Stimulated activated CD4-positive, alpha-beta T cell treated with anti-CD3 and anti-CD28 coated beads, Interleukin-12 subunit alpha, Interleukin-12 subunit beta, amount 100 ng/mL, for 4 hours (primary cell): ENCODE measurements around the gene C4orf50.

ENCODE experiments used
- DNase-seq: peaks from one replicate; pipeline ENCODE4 v3.0.0-alpha.2; 2020

The C4orf50 gene

DNA sequence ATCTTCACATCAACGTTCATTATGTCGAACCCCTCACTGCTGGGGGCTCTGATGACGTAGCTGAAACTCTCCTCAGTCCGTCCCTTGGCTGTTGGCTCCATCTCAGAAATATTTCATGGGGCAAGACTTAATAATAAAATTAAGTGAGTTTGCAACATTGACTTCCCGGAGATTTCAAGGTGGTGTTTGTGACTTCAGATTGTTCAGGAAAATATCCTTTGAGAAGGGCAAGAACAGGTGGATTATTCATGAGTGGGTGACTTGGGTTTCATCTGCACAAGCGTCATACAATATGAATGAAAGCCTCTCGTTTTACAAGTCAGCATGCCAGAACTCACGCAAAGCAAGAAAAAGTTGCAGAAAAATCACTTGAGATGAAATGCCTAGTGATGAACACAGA is at the start of gene C4orf50:
Gene C4orf50 (minus strand): TSS at position 101 of the 400 bp plus-strand sequence.
- DNase-seq: no peak

DNA sequence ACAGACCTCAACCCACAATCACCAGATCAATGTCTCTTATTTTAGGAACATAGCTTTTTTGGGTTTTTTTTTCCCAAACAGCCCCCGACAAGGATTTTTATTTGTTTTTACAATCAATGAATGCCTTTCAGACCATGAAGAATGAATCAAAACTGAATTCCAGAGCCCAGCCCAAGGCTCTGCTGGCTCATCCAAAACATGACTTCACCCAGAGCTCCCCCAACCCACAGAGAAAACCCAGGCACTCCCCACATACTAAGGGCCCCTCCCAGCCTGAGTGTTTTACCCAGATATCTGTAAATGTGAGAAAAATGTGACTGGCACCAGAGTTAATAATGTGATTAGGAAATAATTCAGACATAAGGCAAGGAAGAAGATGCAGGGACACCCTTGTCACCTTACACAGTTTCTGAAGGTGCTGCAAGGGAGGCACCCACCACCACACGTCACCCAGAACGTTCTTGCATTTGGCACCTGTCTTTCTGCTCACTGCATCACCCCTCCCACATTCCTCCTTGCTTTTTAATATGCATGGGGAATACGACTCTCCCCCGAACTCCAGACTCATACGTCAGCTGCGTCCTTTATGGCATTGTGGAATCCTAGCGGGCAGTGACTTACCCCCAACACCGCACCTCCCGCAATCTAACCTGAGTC is 47.8 kb upstream of the C4orf50 start:
- no peak for DNase-seq

DNA sequence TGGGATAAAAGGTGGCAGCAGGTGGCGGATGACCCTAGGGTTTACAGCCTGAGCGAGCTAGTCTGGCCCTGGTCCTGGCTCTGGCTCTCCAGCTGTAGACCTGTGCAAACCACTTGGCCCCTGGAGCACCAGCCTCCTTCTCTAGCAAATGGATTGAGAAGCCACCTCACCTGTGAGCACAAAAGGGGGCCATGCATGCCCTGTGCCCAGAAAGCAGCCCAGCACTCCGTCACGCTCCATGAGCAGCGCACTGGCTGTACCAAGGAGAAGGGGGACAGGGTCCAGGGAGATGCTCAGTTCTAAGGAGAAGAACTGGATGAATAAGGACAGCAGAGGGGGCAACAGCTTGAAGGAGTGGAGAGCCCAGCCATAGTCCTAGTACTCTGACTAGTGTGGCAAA is 46.9 kb upstream of the C4orf50 start:
- DNase-seq: no peak

DNA sequence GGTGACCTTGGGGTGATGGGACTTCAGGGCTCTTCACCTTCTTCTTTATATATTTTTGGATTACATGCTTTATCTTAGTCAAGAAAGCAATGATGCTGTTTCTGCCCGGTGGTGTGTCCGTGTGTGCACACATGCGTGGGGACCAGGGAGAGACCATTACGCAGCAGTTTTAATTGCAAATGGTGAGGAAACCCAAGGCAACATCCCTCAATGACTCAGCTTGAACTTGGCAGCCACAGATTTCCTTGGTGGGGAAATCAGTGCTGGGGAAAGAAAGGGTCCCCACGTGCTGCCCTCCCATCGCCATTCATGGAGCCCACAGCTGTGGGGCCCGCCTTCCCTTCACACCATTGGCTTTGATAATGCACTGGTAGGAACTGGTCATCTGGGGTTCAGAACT is 46.2 kb upstream of the C4orf50 start:
- DNase-seq: no peak

DNA sequence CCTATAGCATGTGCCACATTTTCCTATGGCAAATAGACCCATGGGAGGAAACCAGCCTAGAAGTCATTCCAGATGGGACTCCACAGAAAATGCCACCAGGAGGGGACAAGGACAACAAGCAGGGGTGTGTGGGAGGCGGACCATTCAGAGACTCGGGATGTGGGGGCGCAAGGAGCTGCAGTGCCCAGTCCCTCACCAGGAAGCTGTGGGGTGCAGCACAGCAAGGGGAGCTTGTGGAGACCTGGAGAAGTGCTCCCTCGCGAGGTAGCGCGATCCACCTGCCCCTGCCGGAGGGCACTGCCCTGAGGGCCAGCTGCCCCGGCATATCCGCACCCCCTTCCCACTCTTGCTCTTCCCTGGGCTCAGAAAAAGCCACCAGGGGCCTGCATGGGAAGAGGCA is 45.5 kb upstream of the C4orf50 start:
- DNase-seq: no peak

DNA sequence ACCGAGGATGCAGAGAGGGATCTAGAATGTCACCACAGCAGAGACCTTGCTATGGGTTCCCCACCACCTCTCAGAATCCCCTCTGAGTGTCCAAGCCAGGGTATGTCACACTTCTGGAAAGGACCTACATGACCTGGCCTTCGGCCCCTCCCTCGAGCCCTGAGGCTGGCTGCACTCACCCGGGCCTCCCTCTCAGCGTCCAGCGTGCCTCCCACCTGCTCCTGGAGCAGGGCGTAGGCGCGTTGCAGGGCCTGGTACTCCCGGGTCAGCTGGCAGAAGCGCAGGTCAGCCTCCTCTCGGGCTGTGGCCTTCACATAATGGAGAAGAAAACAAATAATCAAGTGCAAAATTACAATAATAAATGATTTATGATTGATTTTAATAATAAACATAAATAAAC is 43.9 kb upstream of the C4orf50 start:
- no peak for DNase-seq

DNA sequence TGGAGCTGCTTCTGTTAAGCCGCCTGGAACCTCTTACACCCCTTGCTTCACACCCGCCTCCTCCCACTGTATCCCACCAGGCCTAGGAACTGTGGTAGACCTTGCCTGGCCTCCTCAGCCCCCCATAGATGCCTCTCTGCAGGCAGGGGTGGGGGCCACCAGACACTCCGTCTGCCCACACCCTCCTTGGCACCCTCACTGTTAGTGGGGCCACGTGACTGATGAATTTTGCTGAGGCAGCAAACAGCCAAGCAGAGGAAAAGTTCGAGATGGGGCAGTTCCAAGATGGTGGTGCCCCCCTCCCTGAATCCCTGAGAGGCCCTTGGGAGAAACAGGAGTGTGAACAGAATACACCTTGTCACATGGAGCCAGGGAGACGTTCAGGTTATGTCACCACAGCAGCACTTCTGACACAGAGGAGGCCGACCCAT is 41.2 kb upstream of the C4orf50 start:
- no peak for DNase-seq

DNA sequence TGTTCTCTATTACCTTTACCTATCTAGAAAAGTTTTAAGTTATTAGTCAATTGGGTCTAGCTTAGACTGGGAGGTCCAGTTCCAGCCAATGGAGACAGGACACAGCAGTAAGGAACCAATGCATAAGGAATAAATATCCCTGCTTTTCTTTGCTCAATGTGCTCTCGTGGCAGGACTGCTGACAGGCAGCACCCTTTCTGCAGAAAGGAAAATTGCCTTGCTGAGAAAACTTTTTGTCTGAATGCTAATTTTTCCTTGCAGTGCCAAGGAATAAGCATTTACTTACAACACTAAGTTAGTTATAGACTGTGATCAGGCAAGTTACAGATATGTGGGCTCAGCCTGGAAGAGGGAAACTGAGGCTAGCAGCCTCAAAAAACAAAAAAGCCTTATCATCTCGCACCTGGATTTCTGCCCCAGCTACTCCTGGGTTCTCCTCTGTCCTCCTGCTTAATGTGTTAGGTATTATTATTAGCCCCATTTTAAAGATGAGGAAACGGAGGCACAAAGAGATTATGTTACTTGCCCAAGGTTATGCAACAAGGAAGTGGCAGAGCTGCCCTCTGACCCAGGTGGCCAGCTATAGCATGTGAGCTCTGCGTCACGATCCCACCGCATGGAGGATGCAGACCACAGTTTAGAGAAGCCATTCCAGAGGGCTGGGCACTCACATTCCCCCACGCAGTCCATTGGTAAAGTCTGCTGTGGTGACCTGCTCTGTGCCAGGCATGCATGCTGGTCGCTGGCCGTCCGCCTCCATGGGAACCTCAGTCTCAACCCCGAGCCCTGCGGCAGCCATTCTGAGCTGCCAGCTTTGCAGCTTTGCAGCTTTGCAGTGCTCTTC is 40.5 kb upstream of the C4orf50 start:
- no peak for DNase-seq

DNA sequence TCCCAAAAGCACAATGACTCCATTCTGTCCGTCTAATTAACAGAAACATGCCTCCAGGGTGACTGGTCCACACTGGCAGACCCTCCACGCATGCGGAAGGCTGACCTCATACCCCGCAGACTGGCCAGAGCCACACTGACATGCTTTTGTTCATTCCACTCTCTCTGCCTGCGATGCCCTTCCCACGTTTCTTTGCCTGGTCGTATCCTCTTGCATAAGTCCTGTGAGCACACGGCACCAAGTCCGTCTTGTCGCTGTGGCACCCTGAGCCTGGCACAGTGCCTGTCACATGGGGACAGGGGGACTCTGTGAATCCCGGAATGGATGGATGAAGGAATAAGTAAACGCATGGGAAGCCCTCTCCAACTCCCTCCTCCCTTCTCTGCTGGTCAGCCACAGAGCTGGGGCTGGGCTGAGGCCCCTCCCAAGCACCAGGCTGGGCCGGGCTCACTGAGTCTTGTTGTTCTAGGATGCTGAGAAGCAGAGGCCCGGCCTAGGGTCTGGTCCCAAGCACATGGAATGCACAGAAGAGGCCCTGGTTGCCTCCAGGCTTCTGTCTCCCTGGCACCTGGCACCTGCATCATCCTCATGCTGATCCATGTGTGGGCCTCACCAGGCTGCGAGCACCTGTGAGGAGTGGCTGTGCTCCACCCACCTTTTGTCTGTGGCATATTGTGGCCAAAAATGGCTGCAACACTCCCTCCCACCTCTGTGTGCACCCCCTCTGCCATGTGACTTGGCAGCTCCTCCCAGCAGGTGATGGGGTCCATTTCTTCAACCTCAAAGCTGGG is 38.9 kb upstream of the C4orf50 start:
- no peak for DNase-seq

DNA sequence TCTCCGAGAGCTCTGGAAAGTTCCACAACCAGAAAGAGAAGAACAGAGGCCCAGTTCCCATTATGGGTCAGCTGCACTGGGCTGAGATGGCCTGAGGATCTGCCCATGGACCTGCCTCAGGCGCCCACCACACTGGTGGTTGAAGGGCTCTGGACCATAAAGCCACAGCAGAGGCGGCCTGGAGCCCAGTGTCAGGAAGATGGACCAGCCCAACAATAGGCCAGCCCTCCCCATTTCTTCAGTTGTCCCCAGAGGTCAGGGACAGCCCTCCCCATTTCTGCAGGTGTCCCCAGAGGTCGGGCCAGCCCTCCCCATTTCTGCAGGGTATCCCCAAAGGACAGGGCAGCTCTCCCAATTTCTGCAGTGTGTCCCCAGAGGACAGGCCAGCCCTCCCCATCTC is 37.2 kb upstream of the C4orf50 start:
- DNase-seq: no peak

DNA sequence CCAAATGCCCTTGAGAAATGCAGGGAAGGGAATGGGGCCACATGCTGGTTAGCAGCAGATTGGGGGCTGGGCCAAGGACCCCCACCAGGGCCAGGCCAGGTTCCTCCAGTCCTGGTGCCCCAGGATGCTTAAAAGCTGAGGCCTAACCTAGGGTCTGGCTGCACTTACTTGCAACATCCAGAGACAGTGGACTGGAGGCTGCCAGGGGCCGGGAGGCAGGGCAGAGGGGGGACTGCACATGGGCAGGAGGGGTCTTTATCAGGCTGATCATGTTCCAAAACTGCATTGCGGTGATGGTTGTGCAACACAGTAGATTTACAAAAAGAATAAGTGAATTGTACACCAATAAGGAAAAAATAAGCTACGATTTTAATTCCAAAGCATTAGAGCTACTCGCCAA is 36.8 kb upstream of the C4orf50 start:
- no peak for DNase-seq

DNA sequence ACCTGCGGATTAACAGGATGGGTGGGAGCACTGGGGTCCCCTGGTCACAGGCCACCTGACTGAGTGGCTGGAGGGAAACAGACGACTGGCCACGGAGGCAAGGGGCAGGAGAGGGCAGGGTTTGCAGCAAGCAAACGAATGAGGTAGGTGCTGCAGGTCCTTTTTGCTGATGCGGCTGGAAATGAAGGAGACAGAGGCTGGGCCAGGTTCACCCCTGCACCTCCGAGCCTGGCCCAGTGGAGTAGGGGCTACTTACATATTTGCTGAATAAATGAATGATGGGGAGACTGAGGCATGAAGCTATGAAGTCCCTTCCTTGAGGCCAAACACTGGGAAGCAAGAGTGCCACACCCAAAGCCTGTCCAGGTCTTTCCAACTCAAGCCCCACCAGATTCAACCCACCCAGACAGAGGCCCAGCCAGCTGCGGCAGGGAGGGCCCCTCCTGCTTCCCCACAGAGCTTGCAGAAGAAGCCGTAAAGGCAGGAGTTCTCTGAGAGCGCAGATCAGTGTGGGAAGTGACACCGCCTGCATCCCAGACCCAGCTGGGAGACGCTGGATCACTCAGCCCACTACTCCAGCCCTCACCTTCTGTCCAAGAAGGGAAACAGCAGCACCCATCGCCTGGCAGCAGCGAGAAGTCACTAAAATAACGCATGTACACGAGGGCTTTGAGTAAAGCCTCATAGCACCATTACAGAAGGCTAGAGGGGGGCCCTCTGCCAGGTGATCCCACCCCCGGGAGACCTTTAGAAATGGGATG is 36.1 kb upstream of the C4orf50 start:
- DNase-seq: no peak

DNA sequence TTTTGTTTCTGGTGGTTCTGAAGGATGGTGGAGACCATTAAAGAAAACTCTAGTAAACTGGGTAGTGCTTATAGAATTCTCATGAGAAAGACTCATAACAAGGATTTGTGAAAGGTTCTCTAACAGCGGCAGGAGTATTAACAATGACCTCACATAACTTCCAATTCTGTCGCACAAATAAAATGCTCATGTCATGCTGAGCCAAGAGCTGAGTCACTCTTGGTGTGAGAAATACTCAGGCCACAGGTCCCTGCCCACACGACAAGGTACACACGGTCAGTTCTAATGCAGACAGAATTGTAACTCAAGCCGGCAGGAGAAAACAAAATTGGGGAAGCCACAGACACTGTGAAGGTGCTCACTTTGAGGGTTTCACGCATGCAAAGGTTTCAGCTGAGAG is 34.4 kb upstream of the C4orf50 start:
- no peak for DNase-seq

DNA sequence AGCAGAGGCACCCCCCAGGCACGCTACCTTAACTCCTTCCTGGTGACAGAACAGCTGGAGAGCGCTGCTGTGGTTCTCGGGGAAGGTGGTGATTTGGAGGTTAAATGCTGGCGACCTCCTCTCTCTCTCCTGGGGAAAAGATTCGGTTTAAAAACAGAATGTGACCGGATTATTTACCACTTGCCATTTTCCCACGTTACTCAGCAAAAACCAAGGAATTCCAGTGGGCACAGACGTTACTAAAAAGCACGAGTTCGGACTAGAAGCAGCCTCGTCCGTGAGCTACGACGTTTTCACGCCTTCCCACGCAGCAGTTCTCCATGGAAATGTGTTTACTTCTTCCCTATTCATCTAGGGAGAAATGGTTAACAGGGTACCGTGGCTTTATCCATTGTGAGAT is 32.3 kb upstream of the C4orf50 start:
- DNase-seq: no peak

DNA sequence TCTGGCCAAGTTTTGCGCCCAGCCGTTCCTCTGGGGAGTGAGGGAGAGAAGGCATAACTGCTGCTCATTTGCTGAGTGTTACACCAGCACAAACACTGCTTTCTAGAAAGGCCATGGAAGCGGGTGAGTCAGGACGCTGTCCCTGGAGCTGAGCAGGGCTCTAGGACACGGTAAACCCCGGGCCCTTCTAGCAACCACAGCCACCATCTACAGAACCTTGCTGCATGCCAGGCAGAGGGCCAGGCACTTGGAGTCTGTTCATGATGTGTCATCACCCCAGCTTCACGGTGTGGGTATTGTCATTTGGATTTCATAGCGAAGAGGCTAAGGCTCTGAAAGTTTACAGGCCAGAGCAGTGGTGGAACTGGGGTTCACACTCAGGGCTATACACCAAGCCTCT is 31.8 kb upstream of the C4orf50 start:
- no peak for DNase-seq

DNA sequence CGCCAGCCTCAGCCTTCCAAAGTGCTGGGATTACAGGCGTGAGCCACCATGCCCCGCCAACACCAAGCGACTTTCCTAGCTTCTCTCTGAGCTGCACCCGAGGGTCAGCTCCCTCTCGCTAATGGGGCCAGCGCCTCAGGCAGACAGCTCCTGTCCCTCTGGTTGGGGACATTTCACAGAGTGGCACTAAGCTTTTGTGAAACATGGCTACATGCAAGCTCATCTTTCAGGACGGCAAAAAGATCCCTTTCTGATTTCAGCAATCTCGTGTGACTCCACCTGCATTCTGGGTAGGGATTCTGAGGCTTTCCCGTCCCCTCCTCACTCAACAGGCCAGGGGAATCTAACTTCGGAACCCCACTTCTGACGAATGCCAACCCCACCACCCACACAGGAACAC is 31.0 kb upstream of the C4orf50 start:
- DNase-seq: no peak

DNA sequence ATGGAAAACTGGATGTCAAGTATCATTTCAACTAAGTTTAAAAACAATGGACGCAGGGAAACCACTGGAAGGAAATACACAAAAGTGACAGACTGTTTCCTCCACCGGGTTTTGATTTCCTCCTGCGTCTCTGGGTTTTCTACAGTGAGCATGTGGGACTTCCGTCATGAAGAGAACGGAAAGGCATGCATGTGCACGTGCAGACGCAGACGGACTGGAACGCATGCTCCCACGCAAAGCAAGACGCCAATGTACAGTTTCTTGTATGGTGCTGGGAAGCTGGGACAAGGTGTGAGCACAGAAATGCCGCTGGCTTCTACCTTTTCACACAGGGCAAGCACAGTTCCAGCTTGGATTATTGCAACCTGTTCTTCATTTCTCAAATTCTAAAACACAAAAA is 30.3 kb upstream of the C4orf50 start:
- no peak for DNase-seq

DNA sequence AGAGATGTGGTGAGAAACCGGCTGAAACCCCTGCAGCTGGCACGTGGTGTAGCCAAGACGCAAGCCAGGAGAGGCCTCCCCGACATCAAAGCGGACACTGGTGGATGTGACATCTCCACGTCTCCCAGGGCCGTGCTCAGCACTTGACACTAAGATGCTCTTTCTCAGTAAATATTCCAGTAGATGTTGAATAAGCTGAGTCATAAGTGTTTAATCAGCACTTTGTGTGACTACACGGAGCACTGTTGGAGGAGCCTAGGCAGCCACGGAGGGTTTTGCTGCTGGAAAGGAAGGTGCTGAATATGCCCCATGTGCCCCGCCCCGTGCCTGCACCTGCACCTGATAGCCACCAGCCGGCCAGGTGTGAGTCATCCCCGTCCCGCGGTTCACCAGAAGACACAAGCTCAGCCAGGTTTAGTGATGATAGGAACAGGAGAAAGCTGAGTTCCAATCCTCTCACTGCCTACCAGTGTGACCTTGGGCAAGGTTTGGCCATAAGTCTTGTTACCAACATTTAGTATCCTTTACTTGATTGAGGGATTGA is 29.0 kb upstream of the C4orf50 start:
- DNase-seq: no peak

DNA sequence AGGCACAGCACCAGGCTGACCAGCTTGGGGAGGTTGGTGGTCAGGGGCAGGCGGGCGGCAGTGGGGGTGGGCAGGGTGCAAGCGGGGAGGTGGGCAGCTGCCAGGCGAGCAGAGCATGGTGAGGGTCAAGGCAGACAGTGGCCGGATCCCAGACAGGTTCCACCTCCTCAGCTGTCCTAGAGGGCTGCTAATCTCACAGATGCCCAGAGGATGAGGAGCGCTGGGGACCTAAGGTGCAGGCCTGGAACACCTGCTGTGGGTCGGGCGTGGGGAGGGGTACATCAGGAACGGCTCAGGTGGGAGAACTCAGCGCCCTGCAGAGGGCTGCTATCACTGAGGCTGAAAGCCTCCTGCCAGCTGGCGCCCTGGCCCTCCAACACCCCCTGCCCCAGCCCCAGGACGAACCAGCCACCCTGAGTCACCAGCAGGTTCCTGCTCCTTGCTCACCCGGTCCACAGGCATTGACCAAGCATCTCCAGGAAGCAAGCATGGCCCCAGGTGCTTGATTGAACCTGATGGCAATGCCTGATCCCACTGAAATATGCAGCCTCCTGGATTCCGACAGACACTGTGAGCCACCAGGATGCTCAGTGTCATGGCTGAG is 28.4 kb upstream of the C4orf50 start:
- no peak for DNase-seq

DNA sequence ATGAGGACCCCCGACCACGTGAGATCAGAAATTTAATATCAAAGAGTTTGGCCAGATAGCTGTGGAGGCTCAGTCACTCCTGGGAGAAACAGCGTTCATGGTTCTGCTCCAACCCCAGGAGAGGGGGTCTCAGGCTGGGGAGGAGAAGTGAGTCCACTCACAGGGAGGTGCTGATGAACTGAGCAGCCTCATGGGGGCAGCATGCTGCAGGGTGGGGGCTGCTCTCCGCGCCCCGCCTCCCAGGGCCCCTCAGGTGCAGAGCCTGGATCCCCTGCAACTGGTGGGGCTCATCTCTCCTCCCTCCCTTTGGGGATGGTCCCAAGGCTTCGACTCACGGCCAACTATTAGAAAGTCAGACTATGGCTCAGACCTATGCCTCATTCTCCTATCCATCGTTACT is 26.6 kb upstream of the C4orf50 start:
- no peak for DNase-seq

DNA sequence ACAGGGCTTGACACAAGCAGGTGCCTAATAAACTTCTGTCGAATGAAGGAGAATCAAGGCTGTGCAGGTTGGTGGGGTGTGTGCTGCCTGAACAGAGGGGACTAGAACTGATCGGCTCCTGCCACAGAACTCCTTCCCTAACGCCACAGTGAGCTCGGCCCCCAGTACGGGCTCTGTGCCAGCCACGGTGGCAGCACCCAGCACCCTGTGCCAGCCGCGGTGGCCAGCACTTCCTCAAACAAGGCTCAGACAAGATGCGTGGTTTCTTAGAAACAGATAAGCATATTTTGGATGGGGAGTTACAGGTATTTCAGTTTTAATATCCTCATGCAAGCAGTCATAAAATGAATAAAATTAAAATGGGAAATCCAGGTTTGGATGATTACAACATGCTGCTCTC is 26.0 kb upstream of the C4orf50 start:
- DNase-seq: no peak

DNA sequence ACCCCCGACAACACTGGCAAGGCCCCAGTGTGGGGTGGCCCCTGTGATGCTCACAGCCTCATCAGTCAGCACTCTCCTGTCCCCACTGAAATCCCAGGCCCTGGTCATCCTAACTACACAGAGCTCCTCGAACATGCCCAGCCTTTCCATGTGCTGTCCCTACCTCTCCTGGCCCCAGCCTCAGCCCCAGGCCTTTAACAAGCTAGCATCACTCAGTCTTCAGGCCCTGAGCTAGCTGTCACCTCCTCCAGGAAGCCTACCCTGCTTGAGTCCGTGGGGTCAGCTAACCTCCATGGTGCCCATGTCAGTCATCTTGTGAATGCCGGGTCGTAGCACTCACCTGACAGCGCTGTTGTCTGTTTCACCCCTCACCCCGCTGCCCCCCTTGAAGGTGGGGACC is 25.6 kb upstream of the C4orf50 start:
- DNase-seq: no peak
